GM21381 (cell line): Measurements from ENCODE around the gene MADCAM1.

Experiments used
- ATAC-seq: cut with Tn5 transposase; IDR thresholded peaks from one replicate; pipeline ENCODE4 v1.9.1; 2021; ENCODE audit warnings: mild to moderate bottlenecking, moderate library complexity; ENCODE audit not compliant: unreplicated experiment

Gene MADCAM1

DNA sequence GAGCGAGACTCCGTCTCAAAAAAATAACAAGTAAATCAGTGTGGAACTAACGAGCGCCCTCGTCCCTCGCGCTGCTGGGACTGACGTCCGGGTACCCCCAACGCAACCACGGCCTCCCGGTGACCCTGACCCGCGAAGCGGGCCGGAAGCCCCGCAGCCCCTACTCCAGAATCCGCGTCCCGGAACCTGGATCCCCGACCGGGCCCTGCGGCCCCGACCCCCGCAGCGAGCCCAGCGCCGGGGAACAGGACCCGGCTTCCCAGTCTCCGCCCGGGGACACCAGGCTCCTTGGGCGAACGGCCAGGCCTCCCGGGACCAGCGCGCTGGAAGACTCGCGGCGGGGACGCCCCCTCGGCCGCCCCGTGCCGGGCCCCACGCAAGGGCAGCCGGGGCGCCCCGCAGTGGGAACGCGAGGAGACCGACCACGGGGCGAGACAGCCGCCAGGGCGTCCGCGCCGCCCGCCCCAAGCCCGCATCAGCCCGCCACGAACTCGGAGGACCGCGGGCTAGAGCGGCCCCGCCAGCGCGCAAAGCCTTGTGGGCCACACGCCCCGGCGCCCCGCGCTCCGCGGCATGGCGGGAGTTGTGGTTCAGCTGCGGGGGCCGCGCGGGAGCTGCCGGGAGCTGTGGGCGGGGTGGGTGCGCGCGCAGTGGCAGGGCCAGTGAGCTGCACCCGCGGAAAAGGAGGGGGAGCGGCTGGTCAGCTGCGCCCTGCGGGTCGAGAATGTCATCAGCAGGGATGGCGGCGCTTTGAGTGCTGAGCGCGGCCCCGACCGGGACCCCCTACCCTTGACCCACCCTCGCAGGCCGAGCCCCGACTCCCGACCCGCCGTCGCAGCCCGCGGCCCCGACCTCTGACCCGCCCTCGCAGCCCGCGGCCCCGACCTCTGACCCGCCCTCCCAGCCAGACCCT lies 7.5 kb upstream of the MADCAM1 start:
- peak; percentile 84 for ATAC-seq

DNA sequence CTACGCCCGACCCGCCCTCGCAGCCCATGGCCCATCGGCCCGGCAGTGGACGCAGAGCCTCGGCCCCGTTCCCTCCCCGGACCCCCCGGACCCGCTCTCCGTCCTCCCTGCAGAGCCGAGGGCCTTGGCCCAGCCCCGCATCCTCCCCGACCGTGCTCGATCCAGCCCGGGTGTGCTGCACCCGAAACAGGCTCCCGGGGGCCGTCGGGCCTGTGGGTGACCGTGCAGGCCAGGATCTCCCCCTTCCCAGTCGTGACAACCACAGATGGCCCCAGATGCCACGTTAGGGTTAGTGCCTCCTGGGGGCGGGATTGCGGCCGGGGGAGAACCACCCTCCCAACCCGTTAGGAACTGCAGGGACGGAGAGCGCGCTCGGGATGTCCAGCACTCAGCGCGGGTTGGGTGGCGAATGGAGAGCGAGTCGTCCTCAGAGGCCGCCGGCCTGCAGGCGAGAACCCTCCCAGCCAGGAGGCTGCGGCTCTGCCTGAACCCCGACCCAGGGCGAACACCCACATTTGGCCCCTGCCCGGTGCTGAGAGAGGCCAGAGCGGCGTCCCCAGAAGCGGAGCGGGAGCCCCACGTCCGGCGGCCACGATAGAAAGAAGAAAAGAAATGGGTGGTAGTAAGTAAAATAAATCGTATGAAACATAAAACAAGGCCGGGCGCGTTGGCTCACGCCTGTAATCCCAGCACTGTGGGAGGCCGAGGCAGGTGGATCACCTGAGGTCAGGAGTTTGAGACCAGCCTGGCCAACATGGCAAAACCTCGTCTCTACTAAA lies 6.7 kb upstream of the MADCAM1 start:
- ATAC-seq: peak; percentile 20

DNA sequence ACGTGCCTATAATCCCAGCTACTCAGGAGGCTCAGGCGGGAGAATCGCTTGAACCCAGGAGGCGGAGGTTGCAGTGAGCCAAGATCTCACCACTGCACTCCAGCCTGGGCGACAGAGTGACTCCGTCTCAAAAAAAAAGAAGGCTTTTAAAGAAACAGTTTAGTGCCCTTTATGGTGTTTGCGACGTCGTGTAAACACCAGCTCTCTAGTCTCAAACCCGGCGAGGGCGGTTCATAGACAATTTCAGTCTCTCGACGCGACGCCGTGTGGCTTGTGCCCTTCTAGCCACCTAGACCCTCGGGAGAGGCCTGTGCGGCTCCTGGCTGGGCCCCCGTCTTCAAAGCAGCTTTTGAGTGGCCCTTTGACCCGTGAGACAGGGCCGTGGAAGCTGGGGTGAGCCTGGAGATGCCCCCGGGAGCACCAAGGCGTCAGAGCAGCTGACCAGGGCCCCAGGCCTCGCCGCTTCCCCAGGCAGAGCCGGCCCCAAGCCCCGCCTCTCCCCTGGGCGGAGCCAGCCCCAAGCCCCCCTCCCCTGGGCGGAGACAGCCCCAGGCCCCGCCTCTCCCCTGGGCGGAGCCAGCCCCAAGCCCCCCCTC lies 5.0 kb upstream of the MADCAM1 start:
- no peak for ATAC-seq

DNA sequence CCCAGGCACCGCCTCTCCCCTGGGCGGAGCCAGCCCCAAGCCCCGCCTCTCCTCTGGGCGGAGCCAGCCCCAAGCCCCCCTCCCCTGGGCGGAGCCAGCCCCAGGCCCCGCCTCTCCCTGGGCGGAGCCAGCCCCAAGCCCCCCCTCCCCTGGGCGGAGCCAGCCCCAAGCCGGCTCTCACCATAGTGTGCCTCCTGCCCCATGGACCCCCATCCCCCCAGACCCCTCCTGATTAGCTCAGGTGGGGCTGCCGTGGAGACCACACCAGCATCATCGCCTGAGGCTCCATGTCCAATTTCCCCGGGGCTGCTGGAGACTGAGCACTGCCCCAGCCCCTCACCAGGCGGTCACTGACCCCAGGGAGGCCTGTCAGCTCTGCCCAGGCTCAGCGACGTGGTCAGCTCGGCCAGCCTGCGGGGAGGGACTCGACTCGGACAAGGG lies 4.2 kb upstream of the MADCAM1 start:
- no peak for ATAC-seq

DNA sequence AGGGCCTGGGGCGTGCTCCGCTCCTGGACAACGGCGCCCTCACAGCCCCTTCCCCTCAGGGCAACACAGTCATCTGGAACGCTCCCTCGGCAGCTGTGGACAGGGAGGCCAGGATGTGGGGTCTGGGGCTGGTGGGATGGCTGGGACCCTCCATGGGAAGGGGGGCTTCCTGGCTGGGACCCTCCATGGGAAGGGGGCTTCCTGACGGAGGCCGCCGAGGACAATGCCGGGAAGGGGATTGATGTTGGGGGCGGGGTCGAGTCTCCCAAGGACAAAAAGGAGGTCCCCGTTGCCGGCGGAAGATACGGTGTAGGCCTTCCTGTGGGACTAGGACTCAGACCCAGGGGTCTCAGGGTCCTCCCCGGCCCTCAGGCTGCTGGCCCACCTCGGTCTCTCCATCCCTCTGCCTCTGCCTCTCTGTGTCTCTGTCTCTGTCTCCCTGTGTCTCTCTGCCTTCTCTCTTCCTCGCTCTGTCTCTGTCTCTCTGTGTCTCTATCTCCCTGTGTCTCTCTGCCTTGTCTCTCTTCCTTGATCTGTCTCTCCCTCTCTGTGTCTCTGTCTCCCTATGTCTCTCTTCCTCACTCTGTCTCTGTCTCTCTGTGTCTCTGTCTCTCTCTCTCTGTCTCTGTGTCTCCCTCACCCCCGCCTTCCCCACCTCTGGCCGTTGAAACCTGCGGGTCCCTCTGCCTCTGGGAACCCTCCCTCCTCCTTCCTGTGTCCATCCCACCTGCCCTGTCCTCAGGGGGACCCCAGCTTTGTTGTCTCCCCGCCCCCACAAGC lies 2.7 kb upstream of the MADCAM1 start:
- no peak for ATAC-seq

DNA sequence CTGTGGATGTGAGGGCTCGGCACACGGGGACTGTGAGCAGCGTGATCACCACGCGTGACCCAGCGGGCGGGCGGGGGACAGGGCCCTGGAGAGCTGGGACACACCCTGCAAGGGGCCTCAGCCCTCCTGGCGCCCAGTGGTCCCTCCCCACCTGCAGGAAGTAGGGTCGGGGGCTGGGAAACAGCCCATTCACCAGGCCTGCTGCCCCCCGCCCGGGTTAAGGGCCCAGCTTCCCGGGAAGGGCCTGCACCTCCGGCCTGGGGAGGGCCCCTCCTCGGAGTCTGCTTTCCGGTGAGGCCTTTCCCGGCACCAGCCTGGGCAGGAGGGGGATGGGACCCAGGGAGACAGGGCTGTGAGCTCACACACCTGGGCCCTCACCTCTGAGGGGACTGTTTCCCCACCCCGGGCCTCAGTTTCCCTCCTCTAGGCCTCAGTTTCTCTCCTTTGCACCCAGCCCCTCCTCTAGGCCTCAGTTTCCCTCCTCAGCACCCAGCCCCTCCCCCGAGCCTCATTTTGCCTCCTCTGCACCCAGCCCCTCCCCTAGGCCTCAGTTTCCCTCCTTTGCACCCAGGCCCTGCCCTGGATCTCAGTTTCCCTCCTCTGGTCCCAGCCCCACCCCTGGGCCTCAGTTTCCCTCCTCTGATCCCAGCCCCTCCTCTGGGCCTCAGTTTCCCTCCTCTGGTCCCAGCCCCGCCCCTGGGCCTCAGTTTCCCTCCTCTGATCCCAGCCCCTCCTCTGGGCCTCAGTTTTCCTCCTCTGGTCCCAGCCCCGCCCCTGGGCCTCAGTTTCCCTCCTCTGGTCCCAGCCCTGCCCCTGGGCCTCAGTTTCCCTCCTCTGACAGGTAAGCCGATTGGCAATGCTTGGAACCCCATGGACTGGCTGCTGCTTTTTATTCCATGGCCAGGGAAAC lies 1.9 kb upstream of the MADCAM1 start:
- no peak for ATAC-seq

DNA sequence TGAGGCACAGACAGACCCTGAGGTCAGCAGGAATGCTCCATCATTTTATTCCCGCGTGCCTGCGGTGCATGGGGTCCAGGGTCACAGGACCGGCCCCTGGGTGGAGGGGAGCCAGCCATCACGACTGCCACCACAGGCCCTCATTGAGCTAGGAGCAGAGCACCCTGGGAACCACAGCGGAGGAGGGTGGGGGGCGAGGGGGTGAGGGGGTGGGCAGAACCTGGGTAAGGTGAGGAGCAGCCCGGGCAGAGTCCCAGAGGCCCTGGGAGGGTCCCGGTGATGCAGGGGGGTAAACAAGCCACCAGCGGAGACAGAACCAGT lies 1.2 kb upstream of the MADCAM1 start:
- ATAC-seq: no peak

DNA sequence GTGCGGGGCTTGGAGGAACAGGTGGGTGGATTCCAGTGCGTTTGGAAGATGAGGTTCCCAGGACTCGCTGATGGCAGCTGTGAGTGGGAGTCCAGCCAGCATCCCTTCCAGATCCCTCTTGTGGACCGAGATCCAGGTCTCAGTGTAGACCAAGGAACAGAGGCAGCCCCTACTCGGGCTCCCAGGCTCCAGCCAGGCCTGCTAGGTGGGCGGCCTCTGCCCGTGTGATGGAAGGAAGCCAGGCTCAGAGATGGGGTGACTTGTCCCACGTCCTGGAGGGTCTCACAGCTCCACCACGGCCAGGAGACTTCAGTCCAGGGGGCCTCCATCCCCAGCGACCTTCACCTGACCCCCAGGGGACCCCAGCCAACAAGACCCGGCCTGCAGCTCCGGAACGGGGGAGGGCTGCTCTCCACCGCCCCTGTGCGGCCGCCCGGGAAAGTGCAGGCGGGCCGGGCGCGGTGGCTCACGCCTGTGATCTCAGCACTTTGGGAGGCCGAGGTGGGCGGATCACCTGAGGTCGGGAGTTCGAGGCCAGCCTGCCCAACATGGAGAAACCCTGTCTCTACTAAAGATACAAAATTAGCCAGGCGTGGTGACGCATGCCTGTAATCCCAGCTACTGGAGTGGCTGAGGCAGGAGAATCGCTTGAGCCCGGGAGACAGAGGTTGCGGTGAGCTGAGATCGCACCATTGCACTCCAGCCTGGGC lies 729 bp upstream of the MADCAM1 start:
- no peak for ATAC-seq

DNA sequence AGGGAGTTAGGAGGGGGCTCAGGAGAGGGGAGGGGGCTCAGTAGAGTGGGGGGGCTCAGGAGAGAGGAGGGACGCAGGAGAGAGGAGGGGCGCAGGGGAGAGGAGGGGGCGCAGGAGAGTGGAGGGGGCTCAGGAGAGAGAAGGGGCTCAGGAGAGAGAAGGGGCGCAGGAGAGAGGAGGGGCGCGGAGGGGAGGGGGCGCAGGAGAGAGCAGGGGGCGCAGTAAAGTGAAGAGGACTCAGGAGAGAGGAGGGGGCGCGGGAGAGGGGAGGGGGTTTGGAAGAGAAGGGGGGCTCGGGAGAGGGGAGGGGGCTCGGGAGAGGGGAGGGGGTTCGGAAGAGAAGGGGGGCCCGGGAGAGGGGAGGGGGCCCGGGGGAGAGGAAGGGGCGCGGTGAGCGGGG lies 700 bp downstream of the MADCAM1 start:
- no peak for ATAC-seq

DNA sequence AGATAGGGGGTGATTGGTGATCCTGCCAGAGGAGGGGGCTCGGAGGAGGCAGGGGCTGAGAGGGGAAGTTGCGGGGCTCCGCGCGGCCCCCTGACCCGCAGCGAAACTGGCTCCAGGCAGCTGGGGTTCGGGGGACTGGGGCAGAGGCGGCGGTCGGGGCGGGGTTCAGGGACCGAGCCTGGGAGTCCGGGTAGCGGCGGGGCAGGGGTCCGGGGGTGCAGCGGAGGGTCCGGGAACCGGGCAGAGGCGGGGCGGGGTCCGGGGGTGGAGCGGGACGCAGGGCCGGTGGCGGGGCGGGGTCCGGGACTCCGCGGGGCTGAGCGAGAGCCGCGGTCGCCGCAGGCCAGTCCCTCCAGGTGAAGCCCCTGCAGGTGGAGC lies 1.2 kb downstream of the MADCAM1 start:
- no peak for ATAC-seq

DNA sequence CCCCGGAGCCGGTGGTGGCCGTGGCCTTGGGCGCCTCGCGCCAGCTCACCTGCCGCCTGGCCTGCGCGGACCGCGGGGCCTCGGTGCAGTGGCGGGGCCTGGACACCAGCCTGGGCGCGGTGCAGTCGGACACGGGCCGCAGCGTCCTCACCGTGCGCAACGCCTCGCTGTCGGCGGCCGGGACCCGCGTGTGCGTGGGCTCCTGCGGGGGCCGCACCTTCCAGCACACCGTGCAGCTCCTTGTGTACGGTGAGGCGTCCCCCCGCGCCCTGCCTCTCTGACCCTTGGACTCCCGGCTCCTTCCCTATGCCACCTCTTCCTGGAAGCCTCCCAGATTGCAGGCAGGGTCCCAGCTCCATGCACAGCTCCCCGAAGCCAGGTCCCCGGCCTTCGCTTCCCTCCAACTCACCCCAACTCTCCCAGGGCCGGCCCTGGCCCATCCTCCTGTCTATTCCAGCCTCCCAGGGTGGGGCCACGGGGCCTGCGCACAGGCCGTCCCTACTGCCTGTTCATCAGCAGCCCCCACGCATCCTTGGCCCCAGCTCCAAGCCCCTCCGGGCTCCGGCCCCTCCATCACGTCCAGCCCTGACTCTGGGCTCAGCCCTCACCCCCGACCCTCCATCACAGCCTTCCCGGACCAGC lies 1.7 kb downstream of the MADCAM1 start:
- no peak for ATAC-seq

DNA sequence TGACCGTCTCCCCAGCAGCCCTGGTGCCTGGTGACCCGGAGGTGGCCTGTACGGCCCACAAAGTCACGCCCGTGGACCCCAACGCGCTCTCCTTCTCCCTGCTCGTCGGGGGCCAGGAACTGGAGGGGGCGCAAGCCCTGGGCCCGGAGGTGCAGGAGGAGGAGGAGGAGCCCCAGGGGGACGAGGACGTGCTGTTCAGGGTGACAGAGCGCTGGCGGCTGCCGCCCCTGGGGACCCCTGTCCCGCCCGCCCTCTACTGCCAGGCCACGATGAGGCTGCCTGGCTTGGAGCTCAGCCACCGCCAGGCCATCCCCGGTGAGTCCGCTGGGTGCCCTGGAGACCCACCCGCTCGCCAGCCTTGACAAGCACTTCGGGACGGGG lies 2.2 kb downstream of the MADCAM1 start:
- ATAC-seq: no peak

DNA sequence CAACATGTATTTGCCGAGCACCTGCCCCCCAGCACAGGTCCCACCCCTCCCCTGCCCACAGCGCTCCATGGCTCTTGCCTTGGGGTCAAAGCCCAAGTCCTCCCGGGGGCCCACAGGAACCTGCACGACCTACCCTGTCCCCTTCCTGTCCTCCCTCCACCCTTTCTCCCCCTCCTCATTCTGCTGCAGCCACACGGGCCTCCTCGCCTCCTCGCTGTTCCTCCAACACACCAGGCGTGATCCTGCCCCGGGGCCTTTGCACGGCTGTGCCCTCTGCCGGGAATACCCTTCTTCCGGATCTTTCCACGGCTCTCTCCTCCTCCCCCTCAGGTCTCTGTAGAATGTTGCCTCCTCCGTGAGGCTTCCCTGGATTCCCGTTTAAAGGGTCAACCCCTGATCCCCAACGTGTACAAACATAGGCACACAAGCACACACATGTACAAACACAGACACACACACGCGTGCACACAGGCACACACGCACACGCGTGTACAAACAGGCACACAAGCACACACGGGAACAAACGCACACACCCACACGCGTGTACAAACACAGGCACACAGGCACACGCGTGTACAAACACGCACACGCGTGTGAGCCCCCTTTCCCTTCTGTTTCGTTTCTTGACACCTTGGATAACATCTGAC lies 2.8 kb downstream of the MADCAM1 start:
- ATAC-seq: no peak

DNA sequence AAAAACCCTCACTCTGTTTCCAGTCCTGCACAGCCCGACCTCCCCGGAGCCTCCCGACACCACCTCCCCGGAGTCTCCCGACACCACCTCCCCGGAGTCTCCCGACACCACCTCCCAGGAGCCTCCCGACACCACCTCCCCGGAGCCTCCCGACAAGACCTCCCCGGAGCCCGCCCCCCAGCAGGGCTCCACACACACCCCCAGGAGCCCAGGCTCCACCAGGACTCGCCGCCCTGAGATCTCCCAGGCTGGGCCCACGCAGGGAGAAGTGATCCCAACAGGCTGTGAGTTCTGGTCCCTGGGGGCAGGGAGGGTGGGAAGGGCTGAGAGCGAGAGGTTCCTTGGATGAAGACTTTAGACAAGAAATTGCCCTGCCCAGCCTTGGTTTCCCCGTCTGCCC lies 5.4 kb downstream of the MADCAM1 start:
- ATAC-seq: no peak

DNA sequence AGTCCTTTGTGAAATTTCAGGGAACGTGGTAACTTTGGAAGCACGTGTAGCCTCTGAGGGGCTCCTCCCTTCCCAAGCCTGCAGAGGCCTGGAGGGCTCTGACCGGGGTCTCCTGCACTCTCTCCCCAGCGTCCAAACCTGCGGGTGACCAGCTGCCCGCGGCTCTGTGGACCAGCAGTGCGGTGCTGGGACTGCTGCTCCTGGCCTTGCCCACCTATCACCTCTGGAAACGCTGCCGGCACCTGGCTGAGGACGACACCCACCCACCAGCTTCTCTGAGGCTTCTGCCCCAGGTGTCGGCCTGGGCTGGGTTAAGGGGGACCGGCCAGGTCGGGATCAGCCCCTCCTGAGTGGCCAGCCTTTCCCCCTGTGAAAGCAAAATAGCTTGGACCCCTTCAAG lies 8.3 kb downstream of the MADCAM1 start:
- ATAC-seq: no peak

DNA sequence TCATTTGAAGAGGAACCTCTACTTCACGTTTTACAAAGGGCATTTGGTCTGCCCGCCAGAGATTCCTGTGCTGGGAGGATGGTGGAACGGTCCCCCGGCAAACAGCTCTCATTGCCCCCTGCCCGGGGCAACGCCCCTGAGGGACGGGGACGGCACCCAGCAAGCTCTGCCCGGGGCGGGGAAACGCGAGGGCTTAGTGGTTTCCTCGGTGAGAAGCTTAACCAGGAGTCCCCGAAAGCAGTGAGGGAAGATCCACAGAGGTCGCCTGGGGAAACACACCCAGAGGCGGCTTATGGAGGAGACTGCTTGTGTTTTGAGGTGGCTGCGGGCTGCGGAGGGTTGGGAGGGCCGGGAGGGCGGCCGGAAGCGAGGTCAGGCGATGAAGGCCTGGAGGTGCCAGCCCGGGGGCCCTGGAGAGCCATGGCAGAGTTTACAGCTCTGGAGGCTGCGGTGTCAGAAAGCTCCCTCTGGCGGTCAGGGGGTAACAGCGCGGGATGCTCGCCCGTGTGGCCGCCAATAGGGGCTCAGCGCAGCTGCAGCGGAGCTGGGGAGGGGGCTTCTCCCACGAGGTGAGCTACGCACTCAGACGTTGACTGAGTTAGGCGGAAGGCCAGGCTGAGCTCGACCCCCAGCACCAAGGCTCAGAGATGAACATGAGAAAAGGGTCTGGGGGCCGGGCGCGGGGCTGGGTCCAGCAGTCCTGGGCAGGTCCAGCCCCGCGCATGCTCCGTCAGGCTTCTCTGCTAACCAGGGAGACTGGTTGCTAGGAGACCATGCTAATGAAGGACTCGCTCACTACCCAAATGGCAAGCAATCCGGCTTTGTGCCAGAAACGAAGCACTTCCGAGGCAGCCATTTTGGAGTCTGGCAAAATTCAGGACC lies 10.4 kb downstream of the MADCAM1 start:
- peak; percentile 61 for ATAC-seq
